Measurements from ENCODE around the gene ARRDC1. TPM values are rescaled to one million over a fixed set of nuclear protein-coding genes. Genes with fewer than 3 reads are reported as not detected.
A peak's percentile ranks its signal among the peaks of the same experiment; 100 is the strongest.

Gene ARRDC1
- total RNA-seq, 1 donor from 2014 or later, result 69.1 TPM

DNA sequence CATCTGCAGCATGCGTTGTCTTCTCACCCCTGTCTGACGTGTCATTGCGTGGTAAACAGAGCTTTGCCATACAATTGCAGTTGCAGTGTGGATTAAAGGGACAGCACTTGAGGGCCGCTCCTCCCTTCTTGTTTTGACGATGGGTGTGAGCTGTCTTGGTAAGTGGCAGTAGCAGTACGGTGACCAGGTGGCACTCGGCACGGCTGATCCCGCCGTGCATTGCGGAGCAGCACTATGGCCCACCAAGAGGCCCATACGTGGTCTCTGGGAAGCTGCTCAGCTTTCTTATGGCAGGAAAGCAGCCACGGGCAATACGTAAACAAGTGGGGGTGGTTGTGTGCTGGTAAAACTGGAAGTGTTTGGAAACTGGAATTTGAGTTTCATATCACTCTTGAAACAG lies 38.4 kb downstream of the ARRDC1 start:
- TF ChIP-seq, protein P1, sequence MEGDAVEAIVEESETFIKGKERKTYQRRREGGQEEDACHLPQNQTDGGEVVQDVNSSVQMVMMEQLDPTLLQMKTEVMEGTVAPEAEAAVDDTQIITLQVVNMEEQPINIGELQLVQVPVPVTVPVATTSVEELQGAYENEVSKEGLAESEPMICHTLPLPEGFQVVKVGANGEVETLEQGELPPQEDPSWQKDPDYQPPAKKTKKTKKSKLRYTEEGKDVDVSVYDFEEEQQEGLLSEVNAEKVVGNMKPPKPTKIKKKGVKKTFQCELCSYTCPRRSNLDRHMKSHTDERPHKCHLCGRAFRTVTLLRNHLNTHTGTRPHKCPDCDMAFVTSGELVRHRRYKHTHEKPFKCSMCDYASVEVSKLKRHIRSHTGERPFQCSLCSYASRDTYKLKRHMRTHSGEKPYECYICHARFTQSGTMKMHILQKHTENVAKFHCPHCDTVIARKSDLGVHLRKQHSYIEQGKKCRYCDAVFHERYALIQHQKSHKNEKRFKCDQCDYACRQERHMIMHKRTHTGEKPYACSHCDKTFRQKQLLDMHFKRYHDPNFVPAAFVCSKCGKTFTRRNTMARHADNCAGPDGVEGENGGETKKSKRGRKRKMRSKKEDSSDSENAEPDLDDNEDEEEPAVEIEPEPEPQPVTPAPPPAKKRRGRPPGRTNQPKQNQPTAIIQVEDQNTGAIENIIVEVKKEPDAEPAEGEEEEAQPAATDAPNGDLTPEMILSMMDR (IDR thresholded peaks at IDR 0.05), result no peak
- Histone ChIP-seq H3K9me3 (no peaks in the 10 kb centered on the region), H3K27ac (no peak overlapping the region), H3K4me3 (no peak overlapping the region), H3K27me3 (no peaks in the 10 kb centered on the region), H3K36me3 (no peaks in the 10 kb centered on the region), H3K4me1 (peaks cover 8% of the 10 kb centered on the region)
- intact Hi-C loops (cut with DNase I), result no loop called here
- ATAC-seq, result no peak
- DNase-seq, result peak; percentile 30

DNA sequence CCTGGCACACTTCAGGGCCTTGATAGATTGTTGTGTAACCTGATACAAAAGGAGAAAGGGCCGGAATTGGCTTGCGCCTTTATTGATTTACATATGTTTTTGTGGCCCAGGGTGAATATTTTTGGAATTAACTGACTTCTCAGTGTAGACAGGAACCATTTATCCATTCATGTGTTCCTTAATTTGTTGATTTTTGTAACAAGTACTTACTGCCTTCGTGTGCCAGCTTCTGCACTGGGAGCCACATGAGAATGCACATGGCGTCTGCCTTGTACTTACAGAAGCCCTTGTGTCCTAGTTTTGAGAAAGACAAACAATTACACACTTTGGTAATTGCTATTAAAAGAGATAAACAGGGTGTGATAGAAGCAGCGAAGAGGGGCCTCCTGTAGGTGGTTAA lies 39.7 kb downstream of the ARRDC1 start:
- DNase-seq, result no peak
- no peaks in the 10 kb centered on the region for H3K4me1 ChIP-seq
- no peak overlapping the region for H3K27ac ChIP-seq
- TF ChIP-seq, protein P1 (IDR thresholded peaks at IDR 0.05), result no peak
- intact Hi-C loops (cut with DNase I), result no loop called here
- H3K4me3 ChIP-seq, result no peak overlapping the region
- H3K36me3 ChIP-seq, result no peaks in the 10 kb centered on the region
- ATAC-seq, result no peak
- no peaks in the 10 kb centered on the region for H3K27me3 ChIP-seq
- H3K9me3 ChIP-seq, result no peaks in the 10 kb centered on the region

DNA sequence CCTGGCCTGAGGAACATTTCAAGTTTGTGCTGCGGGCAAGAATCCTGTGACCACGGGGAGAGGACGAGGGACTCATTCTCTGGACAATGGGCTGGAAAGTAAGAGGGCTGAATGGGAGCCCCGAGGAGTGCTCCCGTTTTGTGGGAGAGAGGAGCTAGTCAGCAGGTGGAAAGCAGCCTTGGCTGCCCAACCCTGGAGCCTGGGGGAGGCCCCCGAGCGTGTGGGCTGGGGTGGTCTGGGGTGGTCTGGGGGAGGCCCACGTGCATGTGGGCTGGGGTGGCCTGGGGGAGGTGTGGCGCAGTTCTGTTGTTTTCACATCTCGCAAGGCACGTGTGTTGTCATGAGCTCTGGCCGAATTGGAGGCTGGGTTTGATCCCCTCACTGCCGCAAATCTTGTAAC lies 40.9 kb downstream of the ARRDC1 start:
- TF ChIP-seq, protein P1 (IDR thresholded peaks at IDR 0.05), result no peak
- Histone ChIP-seq H3K27ac (no peak overlapping the region), H3K27me3 (no peaks in the 10 kb centered on the region), H3K4me1 (no peaks in the 10 kb centered on the region), H3K4me3 (no peak overlapping the region), H3K36me3 (peaks cover 4% of the 10 kb centered on the region), H3K9me3 (no peaks in the 10 kb centered on the region)
- DNase-seq, result peak; percentile 44
- ATAC-seq, result peak; percentile 35
- intact Hi-C loops (cut with DNase I), result no loop called here

DNA sequence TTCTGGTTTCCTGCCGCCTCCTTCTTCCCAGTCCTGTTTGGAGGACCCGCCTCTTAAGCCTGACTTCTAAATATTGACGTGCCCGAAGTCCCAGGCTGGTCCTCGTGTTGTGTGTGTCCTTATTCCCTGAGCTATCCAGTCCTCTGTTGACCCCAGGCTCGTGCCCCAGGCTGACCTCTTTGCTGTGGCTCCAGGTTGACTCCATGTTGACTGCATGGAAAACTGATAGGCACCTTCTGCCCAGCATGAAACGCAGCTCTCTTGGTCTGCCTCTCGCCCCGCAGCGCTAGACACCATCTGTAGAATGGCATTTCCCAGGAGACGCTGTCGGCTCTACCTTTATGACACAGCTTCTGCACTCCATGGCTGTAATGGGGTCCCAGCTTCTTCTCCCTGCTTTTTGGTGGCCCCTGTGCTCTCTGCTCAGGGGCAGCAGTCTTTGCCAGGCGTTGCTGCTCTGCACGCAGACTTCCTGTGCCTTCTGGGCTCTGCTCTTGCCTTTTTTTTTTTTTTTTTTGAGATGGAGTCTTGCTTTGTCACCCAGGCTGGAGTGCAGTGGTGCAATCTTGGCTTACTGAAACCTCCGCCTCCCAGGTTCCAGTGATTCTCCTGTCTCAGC lies 41.7 kb downstream of the ARRDC1 start:
- Histone ChIP-seq H3K4me3 (no peak overlapping the region), H3K4me1 (no peaks in the 10 kb centered on the region), H3K27ac (no peak overlapping the region), H3K36me3 (peaks cover 12% of the 10 kb centered on the region), H3K9me3 (no peaks in the 10 kb centered on the region), H3K27me3 (no peaks in the 10 kb centered on the region)
- intact Hi-C loops (cut with DNase I), result no loop called here
- peak; percentile 38 for DNase-seq
- ATAC-seq, result peak; percentile 39
- TF ChIP-seq, protein P1 (IDR thresholded peaks at IDR 0.05), result no peak

DNA sequence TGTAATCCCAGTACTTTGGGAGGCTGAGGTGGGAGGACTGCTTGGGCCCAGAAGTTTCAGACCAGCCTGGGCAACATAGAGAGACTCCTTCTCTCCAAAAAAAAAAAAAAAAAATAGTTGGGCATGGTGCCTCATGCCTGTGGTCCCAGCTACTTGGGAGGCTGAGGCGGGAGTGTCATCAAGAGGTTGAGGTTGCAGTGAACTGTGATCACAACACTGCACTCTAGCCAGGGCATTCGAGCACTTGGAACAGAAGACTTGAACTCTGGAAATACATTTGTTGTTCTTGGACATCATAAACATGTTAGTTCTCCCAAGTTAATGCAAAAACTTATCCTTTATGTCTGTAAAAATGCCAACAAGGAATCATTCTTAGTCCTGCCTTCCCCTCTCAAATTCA lies 42.9 kb downstream of the ARRDC1 start:
- Histone ChIP-seq H3K36me3 (peaks cover 15% of the 10 kb centered on the region), H3K9me3 (no peaks in the 10 kb centered on the region), H3K4me1 (no peaks in the 10 kb centered on the region), H3K27ac (no peak overlapping the region), H3K4me3 (no peak overlapping the region), H3K27me3 (no peaks in the 10 kb centered on the region)
- ATAC-seq (no peak), DNase-seq (peak; percentile 8)
- intact Hi-C loops (cut with DNase I), result no loop called here
- TF ChIP-seq, protein P1 (IDR thresholded peaks at IDR 0.05), result no peak

DNA sequence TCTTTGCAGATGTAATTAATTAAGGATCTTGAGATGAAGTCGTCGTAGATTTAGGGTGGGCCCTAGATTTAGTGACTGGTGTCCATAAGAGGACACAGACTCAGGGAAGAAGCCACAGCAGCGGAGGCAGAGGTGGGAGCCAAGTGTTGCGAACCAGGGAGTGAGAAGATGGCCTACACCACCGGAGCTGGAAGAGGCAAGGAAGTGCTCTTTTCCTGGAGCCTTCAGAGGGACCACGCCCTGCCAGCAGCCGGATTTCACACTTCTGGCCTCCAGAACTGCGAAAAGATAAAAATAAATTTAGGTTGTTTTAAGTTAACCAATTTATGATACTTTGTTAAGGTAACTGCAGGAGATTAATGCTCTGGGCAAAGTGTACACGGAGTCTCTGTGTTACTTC lies 44.1 kb downstream of the ARRDC1 start:
- no peak for ATAC-seq
- peaks cover 15% of the 10 kb centered on the region for H3K36me3 ChIP-seq
- TF ChIP-seq, protein P1 (IDR thresholded peaks at IDR 0.05), result no peak

More for the DNA sequence above, 44.1 kb downstream of the ARRDC1 start:
- Histone ChIP-seq H3K9me3 (no peaks in the 10 kb centered on the region), H3K4me1 (no peaks in the 10 kb centered on the region), H3K27me3 (no peaks in the 10 kb centered on the region), H3K4me3 (no peak overlapping the region), H3K27ac (no peak overlapping the region)
- intact Hi-C loops (cut with DNase I), result no loop called here
- DNase-seq, result peak; percentile 27

All from upper lobe of right lung (tissue), 1 donor.